Measurements from ENCODE around the gene IL4R.
A peak's percentile ranks its signal among the peaks of the same experiment; 100 is the strongest.

Gene IL4R

DNA sequence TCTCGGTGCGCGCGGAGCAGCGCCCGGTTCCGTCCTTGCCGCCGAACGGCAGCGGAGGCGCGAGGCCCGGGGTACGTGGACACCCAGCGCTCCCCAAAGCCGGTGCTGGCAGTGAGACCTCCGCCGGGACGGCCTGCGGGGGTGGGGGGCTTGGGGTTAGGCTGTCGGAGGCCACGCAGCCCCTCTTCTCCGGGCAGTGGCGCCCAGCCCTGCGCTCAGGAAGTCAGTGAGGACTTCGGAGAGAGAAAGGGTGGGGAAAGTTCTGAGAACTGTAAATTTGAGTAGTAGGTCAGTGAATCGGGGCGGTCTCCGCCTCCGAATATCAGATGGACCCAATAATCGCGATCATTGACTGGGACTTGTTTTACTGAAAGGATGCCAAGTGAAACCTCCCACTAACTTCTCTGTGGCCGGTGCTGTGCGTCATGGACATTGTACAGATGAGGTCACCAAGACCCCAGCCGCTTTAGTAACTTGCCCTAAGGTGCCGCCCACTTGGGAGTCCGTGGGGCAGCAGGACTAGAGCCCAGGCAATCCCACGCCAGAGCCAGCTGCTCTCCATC lies 468 bp downstream of the IL4R start:
- peak in 2 of 56 donors; percentile 11 to 16 for DNase-seq

DNA sequence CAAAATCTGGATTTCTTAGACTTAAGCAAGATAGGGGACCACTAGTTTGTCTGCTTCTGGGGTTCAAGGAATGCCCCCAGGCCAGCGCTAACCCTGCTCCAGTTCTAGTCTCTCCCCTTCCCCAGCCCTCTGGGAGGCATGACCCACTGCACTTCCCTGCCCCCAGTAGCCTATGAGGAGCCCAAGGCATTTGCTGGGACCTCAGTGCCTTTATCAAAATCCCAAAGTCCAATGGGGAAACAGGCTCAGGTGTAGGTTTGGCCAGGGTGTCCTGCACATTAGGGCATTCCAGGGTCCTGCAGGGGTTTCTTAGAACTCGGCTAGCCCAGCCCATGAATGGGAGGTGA lies 1.2 kb downstream of the IL4R start:
- no peak for DNase-seq

DNA sequence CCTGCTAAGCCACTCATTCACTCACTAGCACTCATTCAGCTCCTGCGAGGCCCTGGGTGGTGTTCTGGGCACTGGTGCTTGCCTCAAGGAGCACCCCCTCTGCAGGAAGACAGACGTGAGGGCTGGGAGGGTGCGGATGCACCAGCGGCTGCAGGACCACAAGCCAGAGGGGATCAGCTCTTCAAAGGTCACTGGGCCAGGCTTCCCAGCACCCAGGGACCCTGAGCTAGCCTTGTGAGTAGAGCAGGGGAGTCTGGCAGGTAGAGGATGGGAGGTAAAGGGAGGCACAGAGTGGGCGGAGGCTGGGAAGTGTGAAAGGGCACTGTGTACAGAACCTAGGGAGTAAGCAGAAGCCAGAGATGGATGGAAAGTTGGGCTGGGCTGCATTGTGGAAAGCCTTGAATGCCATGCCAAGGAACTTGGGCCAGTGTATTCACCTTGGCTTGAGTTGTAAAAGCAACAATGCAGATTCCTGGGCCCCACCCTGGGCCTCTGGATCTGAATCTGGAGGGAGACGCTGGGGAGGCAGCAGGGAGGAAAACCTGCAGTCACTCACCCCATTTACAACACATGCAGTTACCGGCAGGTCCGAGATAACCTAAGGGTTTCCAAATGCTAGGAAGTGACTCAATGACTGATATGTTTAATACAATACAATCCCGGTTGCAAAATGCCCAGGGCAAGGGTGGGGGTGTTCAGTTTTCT lies 1.7 kb downstream of the IL4R start:
- no peak for DNase-seq

DNA sequence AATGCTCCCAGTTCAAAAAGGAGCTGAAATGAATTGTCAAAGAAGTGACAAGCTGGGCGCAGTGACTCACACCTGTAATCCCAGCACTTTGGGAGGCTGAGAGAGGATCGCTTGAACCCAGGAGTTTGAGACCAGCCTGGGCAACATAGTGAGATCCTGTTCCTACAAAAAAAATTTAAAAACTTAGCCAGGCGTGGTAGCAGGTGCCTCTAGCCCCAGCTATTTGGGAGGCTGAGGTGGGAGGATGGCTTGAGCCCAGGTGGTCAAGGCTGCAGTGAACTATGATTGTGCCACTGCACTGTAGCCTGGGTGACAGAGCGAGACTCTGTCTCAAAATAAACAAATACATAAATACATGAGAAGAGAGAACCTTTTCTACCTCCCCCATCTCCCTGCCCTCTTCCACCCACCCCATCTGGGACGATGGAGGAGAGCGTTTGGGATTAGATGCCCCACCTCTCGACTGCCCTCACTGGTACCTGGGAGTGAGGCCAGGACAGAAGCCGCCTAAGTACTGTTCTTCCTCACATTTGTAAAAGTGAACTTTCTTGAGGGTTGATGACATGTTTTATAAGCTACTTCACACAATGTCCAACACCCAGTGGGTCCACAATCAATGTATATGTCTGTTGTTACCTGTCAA lies 2.4 kb downstream of the IL4R start:
- no peak for DNase-seq

DNA sequence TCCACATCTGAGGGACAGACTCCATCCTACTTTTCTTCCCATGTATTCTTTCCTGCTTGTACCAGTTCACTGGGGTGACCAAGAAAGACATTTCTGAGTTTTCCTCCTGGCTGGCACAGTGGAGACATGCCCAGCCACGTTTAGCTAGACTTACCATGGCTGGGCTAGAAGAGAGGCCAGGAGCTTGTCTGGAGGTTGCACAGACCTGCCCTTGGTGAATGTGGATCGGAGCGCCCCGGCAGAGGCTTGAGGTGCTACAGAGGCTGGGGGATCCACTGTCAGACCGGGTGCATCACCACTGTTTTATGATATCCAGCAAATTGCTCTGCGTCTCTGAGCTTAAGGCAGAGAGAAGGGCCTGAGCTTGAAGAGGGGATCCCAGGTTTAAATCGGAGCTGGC lies 3.5 kb downstream of the IL4R start:
- DNase-seq: no peak

DNA sequence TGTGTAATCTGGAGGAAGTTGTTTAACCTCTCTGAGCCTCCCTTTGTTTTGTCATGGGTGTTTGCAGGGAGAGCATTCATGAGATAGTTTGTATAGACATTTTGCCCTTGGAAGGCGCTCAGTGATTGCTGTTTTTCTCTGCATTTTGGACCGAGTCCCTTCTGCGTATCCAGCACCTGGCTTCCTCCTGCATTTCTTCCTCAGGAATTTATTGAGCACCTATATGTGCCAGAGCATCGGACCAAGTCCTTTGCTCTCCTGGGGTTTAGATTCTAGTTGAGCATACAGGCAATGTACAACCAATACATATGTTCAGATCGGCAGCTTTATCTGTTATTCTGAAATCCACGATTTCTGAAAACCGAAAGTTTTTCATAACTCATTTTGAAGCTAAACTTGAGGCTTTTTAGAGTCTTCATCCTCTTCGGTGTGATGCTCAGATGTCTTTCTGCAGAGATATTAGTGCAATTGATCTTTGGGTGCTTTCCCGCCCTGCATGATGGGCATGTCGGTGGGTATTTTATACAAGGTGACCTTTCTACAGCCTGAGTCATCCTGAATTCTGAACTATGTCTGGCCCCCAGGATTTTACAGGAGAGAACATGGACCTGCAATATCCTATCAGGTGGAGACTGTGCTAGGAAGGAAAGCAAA lies 4.1 kb downstream of the IL4R start:
- no peak for DNase-seq

DNA sequence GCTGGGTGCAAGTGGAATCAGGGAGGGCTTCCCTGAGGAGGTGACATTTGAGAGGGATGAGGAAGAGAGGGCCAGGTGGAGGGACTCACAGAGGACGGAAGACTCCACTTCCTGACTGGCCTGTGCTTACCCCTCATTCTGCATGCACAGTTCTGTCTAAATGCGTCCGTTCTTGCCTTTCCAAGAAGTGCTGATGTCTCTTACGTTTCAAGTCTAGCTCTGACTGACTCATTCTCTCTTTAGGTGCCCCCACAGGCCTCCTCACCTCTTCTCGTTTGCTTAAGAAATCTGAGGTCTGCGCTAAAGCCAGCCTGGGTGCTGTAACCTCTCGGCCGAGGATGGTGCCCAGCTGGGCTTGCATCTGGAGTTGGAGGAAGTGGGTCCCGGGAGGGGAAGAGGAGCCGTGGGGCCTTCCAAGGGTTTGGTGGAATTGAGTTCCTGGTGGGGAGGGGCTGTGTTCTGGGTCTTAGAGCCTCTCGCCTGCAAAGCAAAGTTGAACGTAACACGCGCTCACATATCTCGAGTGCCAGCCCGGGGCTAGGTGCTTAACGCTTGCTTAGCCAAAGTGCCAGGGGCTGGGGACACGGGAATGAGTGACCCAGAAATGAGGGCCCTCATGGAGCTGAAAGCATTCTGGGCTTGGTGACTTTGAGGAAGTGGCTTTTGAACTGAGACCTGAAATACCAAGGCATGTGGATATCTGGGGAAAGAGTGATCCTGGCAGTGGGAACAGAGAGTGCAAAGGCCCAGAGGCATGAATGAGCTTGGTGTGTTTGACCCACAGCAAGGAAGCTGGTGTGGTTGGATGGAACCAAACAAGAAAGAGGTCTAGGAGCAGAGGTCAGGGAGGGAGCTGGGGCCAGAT lies 4.8 kb downstream of the IL4R start:
- peak in 13 of 56 donors; percentile 6 to 34 (median 16) for DNase-seq

DNA sequence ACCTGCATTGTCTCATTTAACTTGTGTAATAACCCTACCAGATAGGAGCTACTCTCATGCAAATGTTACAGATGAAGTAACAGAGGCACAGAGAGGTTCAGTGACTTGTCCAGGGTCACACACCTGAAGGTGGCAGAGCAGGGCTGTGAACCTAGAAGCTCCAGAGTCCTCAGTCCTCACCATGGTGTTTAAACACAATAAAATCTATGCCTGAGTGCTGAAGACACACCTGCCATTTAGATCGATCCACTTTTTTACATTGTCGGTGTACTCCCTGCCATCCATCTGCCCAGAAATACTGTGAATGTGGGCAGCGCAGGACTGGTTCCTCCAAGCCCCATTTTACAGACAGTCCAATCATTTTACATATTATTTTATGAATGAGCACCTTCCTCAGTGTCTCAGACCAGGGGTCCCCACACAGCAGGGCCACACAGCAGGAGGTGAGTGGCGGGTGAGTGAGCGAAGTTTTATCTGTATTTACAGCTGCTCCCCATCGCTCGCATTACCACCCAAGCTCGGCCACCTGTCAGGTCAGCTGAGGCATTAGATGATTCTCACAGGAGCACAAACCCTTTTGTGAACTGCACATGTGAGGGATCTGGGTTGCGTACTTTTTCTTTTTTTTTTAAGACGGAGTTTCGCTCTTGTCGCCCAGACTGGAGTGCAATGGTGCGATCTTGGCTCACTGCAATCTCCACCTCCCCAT lies 5.6 kb downstream of the IL4R start:
- no peak for DNase-seq

DNA sequence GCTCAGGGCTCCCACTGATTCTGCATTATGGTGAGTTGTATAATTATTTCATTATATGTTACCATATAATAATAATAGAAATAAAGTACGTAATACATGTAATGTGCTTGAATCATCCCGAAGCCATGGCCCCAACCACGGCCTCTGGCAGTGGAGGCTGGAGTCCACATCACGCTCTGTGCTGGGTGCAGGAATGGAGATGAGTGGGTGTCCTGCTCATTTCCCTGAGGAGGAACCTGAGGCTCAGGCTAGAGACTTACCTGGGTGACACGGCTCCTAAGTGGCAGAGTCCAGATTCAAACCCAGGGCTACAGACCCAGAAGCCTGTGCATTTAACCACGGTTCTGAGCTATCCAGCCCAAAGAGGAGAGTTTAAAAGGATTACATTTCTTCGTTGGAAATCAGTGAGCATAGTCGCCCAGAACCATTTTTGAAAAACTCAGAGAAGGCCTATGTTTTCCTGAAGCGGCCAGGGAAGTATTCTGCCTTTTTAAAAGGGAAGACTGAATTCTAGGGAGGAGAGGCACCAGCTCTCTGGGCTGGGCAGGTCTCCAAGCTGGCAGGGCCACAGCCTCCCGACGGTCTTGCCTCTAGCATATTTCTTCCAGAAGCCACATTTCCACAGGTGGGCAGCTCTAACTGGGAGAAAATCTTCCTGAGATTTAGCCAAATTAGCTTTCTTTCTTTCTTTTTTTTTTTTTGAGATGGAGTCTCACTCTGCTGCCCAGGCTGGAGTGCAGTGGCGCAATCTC lies 6.7 kb downstream of the IL4R start:
- DNase-seq: no peak

DNA sequence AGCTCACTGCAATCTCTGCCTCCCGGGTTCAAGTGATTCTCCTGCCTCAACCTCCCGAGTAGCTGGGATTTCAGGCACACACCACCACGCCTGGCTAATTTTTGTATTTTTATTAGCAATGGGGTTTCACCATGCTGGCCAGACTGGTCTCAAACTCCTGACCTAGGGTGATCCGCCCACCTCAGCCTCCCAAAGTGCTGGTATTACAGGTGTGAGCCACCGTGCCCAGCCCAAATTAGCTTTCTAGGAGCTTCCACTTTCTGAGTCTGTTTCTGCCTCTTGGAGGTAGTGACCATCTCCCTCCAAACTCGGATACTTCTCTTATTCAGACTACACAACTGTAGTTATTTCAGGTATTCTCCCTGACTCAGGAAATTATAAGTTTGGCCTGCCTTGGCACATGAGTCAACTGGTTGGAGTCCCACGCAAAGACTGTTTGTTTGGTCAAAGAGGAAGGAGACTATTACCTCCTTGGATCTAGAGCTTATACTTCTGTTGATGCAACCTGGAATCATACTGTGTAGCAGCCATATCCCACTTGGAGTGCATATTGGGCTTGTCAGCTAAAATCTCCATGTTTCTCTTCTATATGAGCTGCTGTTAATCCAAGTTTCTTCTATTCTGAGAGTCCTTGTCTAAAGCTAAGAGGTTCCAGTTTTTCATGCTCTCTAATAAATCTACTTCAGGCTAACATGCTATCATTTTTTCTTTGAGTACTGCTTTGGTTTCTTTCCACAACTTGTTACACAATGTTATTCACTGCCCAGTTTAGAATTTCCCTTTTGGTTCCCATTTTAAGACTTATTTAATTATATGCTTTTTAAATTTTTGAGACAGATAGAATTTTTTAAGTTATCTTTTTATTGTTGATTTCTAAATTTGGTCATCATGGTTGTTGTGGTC lies 7.5 kb downstream of the IL4R start:
- no peak for DNase-seq

DNA sequence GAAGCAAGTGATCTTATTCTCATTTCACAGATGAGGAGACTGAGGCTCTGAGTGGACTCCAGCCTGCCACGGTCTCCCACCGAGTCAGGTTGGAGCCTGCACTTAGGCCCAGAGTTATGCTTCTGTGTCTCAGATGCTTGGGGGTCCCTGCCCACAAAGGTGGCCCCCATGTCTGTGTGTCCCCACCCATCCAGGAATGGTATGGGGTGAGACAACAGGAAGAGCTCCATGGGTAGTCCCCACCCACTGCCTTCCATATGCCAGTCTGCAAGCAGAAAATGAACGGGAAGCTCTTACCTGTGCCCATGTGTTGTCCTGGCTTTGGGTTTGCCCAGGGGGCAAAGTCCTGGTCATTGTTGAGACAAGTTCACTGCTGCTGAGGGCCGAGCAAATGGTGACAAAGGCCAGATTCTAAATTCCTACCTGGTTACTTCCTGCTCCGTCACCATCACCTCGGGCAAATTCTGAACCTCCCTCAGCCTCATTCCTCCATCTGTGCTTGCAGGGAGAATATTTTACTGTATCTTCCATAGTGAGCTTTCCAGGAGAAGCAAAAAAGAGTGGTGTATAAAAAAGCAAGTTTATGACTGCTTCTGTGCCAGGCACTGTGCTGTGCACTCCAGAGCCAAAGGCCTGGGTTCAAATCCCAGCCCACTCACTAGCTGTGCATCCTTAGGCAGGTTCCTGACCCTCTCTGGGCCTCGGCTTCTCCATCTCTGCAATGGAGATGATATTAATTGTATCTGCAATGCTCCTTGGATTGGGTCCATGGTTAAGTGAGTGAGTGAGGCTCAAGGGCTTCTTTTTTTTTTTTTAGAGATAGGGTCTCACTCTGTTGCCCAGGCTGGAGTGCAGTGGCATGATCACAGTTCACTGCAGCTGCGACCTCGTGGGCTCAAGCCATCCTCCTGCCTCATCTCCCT lies 9.3 kb downstream of the IL4R start:
- DNase-seq: no peak

DNA sequence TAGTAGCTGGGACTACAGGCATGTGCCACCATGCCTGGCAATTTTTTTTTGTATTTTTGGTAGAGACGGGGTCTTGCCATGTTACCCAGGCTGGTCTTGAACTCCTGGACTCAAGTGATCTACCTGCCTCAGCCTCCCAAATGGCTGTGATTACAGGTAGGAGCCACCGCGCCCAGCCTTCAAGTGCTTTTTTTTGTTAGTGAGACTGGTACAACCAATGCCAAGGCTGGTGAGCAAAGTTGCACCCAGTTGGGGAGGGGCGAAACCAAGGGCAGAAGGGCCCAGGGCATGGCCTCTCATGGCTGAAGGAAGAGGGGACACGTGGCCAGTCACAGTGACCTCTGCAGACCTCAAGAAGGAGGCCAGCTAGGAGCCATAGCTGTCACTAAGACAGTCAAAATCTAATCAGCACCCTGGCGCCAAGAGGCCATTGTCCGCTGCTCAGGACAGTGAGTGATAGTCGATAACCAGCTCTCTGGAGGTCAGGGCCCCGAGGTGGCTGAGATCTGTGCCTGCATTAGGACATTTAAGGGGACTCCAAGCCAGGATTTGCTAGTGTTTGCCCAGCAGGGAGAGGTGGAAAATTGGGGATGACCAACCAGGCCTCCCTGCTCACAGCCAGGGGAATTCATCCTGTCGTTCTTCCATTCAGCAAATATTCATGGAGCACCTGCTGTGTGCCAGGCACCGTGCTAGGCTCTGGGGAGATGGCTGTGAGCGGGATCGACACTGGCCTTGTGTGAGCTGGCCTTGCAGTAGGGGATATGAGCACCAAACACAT lies 10.2 kb downstream of the IL4R start:
- no peak for DNase-seq

DNA sequence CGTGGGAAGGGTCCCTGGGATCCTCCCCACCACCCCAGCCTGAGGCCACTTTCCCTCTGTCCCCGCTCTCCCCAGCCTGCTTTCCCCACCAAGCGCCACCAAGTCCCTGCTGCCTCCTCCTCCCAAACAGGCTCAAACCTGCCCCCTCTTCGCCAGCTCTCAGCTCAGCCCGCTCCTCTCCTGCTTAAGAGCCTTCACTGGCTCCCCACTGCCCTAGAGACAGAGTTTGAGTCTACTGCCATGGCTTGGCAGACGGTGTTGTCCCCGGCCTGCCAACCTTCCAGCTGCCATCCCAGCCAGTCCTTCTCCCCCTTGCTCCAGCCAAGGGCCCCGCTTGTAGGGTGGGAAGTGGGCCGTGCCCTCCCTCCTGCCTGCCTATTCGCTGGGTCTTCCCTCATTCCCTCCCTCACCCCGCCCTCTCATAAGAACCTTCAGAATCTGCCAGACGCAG lies 11.1 kb downstream of the IL4R start:
- no peak for DNase-seq

DNA sequence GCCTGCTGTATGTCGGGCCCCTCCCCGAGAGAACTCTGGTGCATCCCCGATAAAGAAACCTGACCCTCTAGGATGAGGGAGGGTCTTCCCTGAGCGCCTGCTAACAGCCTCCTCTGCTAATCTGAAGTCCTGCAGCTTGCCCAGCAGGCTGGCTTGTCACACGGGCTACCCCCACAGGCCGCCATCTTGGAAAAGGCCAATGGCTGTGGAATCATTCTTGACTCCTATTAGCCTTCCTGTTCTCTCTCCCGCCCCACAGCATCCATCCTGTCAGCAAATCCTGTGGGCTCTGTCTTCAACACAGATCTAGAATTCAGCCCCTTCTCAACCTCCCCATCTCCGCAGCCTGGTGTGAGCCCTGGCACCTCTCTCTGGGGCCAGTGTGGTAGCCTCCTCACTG lies 12.0 kb downstream of the IL4R start:
- no peak for DNase-seq

DNA sequence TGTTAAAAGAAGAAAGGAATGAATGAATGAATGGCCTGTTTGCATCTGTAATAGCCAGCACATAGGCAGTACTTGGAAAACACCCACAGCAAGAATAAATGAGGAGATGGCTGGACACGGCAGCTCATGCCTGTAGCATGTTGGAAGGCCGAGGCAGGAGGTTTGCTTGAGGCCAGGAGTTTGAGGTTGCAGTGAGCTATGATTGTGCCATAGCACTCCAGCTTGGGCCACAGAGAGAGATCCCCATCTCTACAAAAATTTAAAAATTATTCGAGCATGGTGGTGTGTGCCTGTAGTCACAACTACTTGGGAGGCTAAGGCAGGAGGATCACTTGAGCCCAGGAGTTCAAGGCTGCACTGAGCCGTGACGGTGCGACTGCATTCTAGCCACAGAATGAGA lies 12.5 kb downstream of the IL4R start:
- no peak for DNase-seq

DNA sequence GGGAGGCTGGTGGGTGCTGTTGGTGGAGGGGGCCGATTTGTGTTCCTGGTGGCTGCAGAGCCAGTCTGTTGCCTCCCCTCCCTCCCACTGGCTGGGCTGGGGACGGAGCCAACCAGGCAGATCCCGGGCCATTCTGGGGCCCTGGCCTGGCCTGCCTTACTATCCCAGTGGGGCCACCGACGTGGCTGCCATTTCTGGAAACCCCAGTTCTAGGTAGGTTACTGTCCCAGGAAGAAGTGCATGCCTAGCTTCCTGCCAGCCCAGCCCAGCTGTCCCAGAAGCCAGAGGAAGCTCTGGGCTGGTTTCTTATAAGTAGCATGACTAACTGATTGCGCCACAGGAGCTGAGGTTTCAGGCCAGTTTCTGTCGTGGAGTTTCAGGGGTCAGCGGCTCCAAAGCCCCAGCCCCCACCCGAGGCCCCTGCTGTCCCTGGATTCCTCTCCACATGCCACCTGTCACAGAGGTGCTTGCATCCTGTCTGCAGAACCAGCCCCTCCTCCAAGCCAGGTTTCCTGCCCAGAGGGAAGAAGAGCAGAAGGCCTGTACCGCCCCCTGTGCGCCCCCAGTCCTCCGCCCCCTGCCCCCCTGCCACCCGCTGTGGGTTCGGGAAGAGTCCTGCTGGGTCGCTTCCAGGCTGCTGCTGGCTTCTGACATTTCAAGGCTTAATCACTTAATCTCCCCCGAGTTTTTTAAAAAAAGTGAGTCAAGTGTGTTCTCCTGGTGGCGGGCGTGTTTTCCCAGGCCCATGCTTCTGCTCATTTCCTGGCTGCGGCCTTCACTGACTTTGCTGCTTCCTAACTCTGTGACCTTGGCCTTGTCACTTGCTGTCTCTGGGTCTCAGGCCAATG lies 13.2 kb downstream of the IL4R start:
- DNase-seq: peak in 13 of 56 donors; percentile 2 to 39 (median 21)

All from amygdala (tissue), 56 donors.